ENCODE data around the gene FGF21.

FGF21 gene

DNA sequence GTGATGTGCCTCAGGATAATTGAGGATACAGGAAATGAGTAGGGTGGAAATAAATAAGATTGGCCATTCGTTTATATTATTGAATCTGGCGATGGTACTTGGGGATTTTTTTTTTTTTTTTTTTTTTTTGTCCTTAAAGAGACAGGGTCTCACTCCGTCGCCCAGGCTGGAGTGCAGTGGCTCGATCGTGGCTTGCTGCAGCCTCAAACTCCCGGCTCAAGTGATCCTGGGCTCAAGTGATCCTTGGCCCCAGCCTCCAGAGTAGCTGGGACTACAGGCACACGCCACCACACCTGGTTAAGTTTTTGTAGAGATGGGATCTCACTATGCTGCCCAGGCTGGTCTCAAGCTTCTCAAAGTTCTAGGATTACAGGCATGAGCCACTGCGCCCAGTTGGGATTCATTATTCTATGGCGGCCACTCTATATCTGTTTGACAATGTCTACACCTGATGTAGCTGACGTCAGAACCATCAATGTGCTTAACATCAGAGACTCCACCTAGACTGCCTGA is 33.1 kb upstream of the FGF21 start:
- TF ChIP-seq, protein P1, sequence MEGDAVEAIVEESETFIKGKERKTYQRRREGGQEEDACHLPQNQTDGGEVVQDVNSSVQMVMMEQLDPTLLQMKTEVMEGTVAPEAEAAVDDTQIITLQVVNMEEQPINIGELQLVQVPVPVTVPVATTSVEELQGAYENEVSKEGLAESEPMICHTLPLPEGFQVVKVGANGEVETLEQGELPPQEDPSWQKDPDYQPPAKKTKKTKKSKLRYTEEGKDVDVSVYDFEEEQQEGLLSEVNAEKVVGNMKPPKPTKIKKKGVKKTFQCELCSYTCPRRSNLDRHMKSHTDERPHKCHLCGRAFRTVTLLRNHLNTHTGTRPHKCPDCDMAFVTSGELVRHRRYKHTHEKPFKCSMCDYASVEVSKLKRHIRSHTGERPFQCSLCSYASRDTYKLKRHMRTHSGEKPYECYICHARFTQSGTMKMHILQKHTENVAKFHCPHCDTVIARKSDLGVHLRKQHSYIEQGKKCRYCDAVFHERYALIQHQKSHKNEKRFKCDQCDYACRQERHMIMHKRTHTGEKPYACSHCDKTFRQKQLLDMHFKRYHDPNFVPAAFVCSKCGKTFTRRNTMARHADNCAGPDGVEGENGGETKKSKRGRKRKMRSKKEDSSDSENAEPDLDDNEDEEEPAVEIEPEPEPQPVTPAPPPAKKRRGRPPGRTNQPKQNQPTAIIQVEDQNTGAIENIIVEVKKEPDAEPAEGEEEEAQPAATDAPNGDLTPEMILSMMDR (IDR thresholded peaks at IDR 0.05; ENCODE audit: low read depth, low read length), result no peak
- H3K4me3 ChIP-seq (ENCODE audit: low read depth, low read length), result no peak overlapping the region

DNA sequence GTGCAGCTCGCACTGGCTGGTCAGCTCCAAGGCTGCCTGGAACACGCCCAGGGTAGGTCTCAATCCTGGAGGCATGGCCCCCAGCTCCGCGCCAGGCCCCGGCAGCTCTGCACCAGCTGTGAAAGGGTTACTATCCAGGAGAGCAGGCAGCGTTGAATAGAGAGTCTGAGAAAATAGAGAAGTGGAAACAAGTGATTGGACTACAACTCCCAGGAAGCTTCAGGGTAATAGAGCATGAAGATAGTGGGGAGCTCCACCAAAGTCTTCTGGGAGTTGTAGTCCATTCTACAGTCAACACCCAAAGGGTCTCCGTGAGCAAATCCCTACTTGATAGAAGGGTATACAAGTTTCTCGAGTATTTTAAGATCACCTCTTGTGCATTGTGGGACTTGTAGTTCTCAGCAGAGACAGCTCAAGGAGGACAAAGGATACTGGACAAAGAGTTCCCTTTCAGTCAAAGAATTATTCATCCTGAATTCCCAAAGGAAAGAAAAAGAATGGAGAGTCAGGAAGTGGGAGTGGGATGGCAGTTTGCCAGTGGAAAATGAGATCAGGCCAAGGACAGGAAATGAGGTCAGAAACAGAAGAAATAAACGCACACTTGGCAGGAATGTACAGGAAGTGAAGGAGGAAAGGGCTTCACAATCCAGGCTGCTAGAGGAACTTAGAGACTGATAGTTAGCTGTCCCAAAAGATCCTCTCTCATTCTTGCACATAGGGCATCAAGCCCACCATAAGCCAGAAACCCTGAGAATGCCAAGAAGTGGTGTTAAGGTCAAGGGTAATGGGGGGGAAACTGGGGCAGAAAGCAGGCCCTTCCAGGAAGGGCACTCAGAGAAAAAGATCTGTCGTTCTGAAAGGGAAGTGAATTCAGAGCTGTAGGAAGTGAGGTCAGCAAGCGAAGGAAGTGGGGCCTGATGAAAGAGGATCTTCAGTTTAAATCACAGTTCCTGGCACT is 30.2 kb upstream of the FGF21 start:
- TF ChIP-seq, protein P1 (IDR thresholded peaks at IDR 0.05; ENCODE audit: low read depth, low read length), result no peak
- no peak overlapping the region for H3K4me3 ChIP-seq (ENCODE audit: low read depth, low read length)

DNA sequence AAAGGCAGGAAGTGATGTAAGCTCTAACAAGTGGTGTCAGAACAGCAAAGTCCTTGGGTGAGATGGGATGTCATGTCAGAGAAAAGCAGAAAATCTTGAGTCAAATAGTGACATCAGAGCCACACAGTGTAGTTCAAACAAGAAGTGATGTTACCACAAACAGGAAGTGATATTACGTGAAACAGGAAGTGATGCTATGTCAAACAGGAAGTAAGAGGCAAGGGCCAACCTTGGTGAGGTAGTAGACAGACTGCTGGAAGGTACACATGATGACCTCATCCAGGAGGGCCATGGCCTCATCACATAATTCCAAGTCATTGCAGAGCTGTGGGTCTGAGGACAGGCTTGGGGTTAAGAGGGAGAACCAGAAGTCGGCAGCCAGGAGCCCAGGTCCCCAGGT is 28.8 kb upstream of the FGF21 start:
- TF ChIP-seq, protein P1 (IDR thresholded peaks at IDR 0.05; ENCODE audit: low read depth, low read length), result no peak
- H3K4me3 ChIP-seq (ENCODE audit: low read depth, low read length), result no peak overlapping the region

DNA sequence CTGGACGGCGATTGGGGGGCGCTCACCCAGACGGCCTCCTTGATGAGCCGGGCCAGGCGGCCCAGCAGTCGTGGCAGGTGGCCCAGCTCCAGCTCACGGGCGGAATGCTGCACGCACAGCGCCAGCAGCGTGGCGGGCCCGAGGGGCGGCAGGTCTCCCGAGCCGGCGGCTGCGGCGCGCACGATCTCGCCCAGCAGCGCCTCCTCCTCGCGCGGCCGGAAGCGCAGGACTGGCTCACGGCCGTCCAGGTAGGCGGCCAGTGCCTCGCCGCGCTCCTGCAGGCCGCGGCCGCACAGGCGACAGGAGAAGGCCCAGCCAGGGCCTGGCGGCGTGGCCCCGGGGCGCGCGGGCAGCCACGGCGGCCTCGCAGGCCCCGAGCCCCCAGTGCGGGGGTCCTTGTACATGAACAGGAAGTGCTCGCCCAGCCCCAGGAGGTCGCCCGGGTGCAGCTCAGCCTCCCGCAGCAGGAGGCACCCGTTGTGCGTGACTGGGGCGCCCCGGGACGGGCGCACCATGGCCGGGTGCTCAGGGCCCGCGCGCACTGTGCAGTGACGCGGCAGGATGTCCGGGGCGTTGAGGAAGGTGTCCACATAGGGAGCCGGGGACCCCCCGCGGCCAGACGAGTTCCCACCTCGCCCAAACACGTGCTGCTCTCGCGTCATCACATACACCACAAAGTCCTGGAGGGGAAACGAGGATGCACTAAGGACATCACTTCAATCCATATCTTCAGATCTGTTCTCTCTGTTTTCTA is 26.2 kb upstream of the FGF21 start:
- TF ChIP-seq, protein P1 (IDR thresholded peaks at IDR 0.05; ENCODE audit: low read depth, low read length), result no peak
- no peak overlapping the region for H3K4me3 ChIP-seq (ENCODE audit: low read depth, low read length)

DNA sequence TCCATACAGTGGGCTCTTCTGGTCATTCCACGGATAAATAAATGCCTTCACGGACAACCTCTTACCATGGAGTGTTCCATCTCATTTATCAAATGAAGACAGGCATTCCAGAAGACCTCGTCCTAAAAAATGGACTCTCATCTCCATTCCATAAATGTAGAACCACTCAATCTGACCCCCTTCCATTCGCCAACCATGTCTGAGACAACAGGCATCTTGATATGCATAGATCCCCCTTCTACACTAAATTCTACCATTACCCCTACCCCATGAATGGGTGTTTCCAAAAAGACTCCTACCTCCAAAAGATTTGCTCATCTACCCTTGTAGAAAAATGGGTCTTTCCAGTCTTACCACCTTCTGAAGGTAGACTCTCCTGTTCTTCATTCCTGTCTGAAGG is 23.9 kb upstream of the FGF21 start:
- TF ChIP-seq, protein P1 (IDR thresholded peaks at IDR 0.05; ENCODE audit: low read depth, low read length), result no peak
- H3K4me3 ChIP-seq (ENCODE audit: low read depth, low read length), result no peak overlapping the region

DNA sequence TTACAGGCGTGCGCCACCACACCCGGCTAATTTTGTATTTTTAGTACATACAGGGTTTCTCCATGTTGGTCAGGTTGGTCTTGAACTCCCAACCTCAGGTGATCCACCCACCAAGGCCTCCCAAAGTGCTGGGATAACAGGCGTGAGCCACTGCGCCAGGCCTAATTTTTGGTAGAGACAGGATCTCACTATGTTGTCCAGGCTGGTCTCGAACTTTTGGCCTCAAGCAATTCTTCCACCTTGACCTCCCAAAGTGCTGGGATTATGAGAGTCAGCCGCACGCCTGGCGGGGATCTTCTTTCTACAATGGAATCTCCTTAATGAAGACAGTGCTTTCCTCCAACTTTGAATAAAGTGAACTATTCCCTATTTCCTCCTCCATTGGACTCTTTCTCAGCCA is 20.7 kb upstream of the FGF21 start:
- no peak overlapping the region for H3K4me3 ChIP-seq (ENCODE audit: low read depth, low read length)
- TF ChIP-seq, protein P1 (IDR thresholded peaks at IDR 0.05; ENCODE audit: low read depth, low read length), result no peak

Measured in WI38 (cell line).